Endodermal cell (in vitro differentiated cells): ENCODE results near the gene GRB10. TPM values are rescaled to one million over a fixed set of nuclear protein-coding genes. Genes with fewer than 3 reads are reported as not detected.

Experiments
- DNase-seq: peaks from one replicate; pipeline ENCODE4 v3.0.0-alpha.2; 2017
- H3K27ac ChIP-seq: 2 replicates; pipeline ENCODE4 v1.5.1; 2013; ENCODE audit warnings: mild to moderate bottlenecking, low read depth, low read length, moderate library complexity
- H3K27me3 ChIP-seq: 2 replicates; pipeline ENCODE4 v1.6.1; 2013; ENCODE audit warnings: mild to moderate bottlenecking, low read length, moderate library complexity; ENCODE audit not compliant: insufficient read depth, control insufficient read depth, poor library complexity, severe bottlenecking
- H3K36me3 ChIP-seq: 2 replicates; pipeline ENCODE4 v1.7.0; 2013; ENCODE audit warnings: mild to moderate bottlenecking, low read length, moderate library complexity; ENCODE audit not compliant: control insufficient read depth, insufficient read depth
- H3K4me1 ChIP-seq: one replicate; pipeline ENCODE4 v1.7.0; 2013; ENCODE audit warnings: low read length; ENCODE audit not compliant: control insufficient read depth, insufficient read depth
- H3K4me3 ChIP-seq: 2 replicates; pipeline ENCODE4 v1.5.1; 2013; ENCODE audit warnings: mild to moderate bottlenecking, low read length, moderate library complexity
- H3K9ac ChIP-seq: 2 replicates; pipeline ENCODE4 v1.6.1; 2013; ENCODE audit warnings: mild to moderate bottlenecking, low read length, moderate library complexity; ENCODE audit not compliant: poor library complexity, severe bottlenecking; ENCODE audit errors: extremely low read depth
- H3K9me3 ChIP-seq: 2 replicates; pipeline ENCODE4 v1.6.1; 2013; ENCODE audit warnings: mild to moderate bottlenecking, low read length, moderate library complexity; ENCODE audit not compliant: control insufficient read depth
- H3K27ac Mint-ChIP-seq: 2 replicates; pipeline ENCODE4 v1.8.0; 2020; ENCODE audit warnings: mixed read lengths
- H3K27me3 Mint-ChIP-seq: 2 replicates; pipeline ENCODE4 v1.8.0; 2021; ENCODE audit warnings: mild to moderate bottlenecking, mixed read lengths; ENCODE audit not compliant: insufficient read depth
- H3K36me3 Mint-ChIP-seq: 2 replicates; pipeline ENCODE4 v1.8.0; 2020; ENCODE audit warnings: low read depth, mixed read lengths
- H3K4me1 Mint-ChIP-seq: 2 replicates; pipeline ENCODE4 v1.8.0; 2020; ENCODE audit warnings: mixed read lengths
- H3K4me3 Mint-ChIP-seq: 2 replicates; pipeline ENCODE4 v1.8.0; 2020; ENCODE audit warnings: mild to moderate bottlenecking, moderate library complexity, mixed read lengths
- H3K9me3 Mint-ChIP-seq: 2 replicates; pipeline ENCODE4 v1.8.0; 2020; ENCODE audit warnings: mild to moderate bottlenecking, mixed read lengths
- CTCF ChIP-seq: fragments of 200-600 bp; sonication (generic); conservative IDR thresholded peaks from 2 replicates; pipeline ENCODE4 v1.5.0; 2021; ENCODE audit warnings: antibody characterized with exemption, mild to moderate bottlenecking
- WGBS, 2 experiments: methylation state at CpG; one replicate each; pipeline versions ENCODE4 v1.1.5 to v1.1.7; 2013; ENCODE audit warnings: missing lambda C conversion rate in 2 of 2, mixed read lengths in 1 of 2; ENCODE audit not compliant: insufficient coverage in 1 of 2, insufficient read length in 1 of 2; 5-methylcytosine and 5-hydroxymethylcytosine counted together
- total RNA-seq, 2 donors: library from RNA; stranded (reverse); fragmentation: NEBNext Ultra II Directional in 1 of 2; extraction: Animal tissue kit (Norgen Biotek cat#: 25700) in 1 of 2; gene quantifications; 2 replicates in 1 of 2; 3 replicates in 1 of 2; pipeline ENCODE4 v1.2.1, GENCODE V29; 2021

The GRB10 gene
- total RNA-seq, 2 donors from 2014 or later = 71.9 to 97.5 TPM

- Mint-ChIP-seq H3K4me3 (no peak overlapping the region), H3K27ac (no peak overlapping the region), H3K27me3 (no peaks in the 10 kb centered on the region), H3K36me3 (peaks cover 46% of the 10 kb centered on the region), H3K4me1 (no peaks in the 10 kb centered on the region), H3K9me3 (peaks cover 21% of the 10 kb centered on the region)
- WGBS, 2 experiments = 84% methylated on average over 3 of the region's 3 CpGs; no CpG with 5 or more reads in 1 of the 2 experiments
- H3K9me3 ChIP-seq = peaks cover 52% of the 10 kb centered on the region
- H3K27ac ChIP-seq = no peak overlapping the region
- no peak overlapping the region for H3K4me3 ChIP-seq
- TF ChIP-seq CTCF = no peak
- no peak for DNase-seq
- no peaks in the 10 kb centered on the region for H3K4me1 ChIP-seq
- H3K9ac ChIP-seq = no peak overlapping the region
- no peaks in the 10 kb centered on the region for H3K27me3 ChIP-seq
- peaks cover 18% of the 10 kb centered on the region for H3K36me3 ChIP-seq
These were observed 144.7 kb downstream of the GRB10 start for GRCh38 chr7:50637725-50638643.

- H3K27ac ChIP-seq = no peak overlapping the region
- H3K27me3 Mint-ChIP-seq = no peaks in the 10 kb centered on the region
- 87% methylated on average over 1 of the region's 1 CpG; no CpG with 5 or more reads in 1 of the 2 experiments for WGBS, 2 experiments
- H3K36me3 ChIP-seq = peaks cover 18% of the 10 kb centered on the region
- DNase-seq = no peak
- no peak overlapping the region for H3K4me3 ChIP-seq
- H3K9ac ChIP-seq = no peak overlapping the region
- H3K9me3 ChIP-seq = peaks cover 53% of the 10 kb centered on the region
- no peak overlapping the region for H3K27ac Mint-ChIP-seq
- H3K4me3 Mint-ChIP-seq = no peak overlapping the region
- no peaks in the 10 kb centered on the region for H3K4me1 ChIP-seq
- no peak for TF ChIP-seq CTCF
- H3K4me1 Mint-ChIP-seq = peaks cover 5% of the 10 kb centered on the region
- peaks cover 28% of the 10 kb centered on the region for H3K36me3 Mint-ChIP-seq
- no peaks in the 10 kb centered on the region for H3K27me3 ChIP-seq
- H3K9me3 Mint-ChIP-seq = peaks cover 21% of the 10 kb centered on the region
These were observed 148.3 kb downstream of the GRB10 start for GRCh38 chr7:50634378-50634777.

GRCh38 chr7:50633414-50633710 lies 149.3 kb downstream of the GRB10 start:
- TF ChIP-seq CTCF = no peak

More at GRCh38 chr7:50633414-50633710, 149.3 kb downstream of the GRB10 start:
- Histone ChIP-seq H3K9ac (no peak overlapping the region), H3K27ac (no peak overlapping the region), H3K36me3 (peaks cover 13% of the 10 kb centered on the region), H3K4me3 (no peak overlapping the region), H3K27me3 (no peaks in the 10 kb centered on the region), H3K4me1 (no peaks in the 10 kb centered on the region), H3K9me3 (peaks cover 46% of the 10 kb centered on the region)
- H3K27ac Mint-ChIP-seq = no peak overlapping the region
- peaks cover 19% of the 10 kb centered on the region for H3K9me3 Mint-ChIP-seq
- peaks cover 12% of the 10 kb centered on the region for H3K4me1 Mint-ChIP-seq
- 95% methylated on average over 1 of the region's 1 CpG; no CpG with 5 or more reads in 1 of the 2 experiments for whole genome bisulfite sequencing, 2 experiments
- DNase-seq = no peak
- H3K4me3 Mint-ChIP-seq = no peak overlapping the region
- peaks cover 19% of the 10 kb centered on the region for H3K36me3 Mint-ChIP-seq
- H3K27me3 Mint-ChIP-seq = no peaks in the 10 kb centered on the region
